Muscle of leg (tissue), 11 donors: Measurements from ENCODE around the gene PCCA. TPM values are rescaled to one million over a fixed set of nuclear protein-coding genes. Genes with fewer than 3 reads are reported as not detected.
A peak's percentile ranks its signal among the peaks of the same experiment; 100 is the strongest.
"Not testable (repeated sequence)": the region's sequence is repeated elsewhere in the genome, so short reads cannot be mapped to it uniquely, and the experiment has no call there.

Experiments
- DNase-seq: peaks from one replicate; pipeline ENCODE4 v3.0.0; 2013
- H3K27ac ChIP-seq: one replicate; pipeline ENCODE4 v1.5.1; 2013; ENCODE audit warnings: mild to moderate bottlenecking, low read length, control low read depth
- H3K27me3 ChIP-seq: one replicate; pipeline ENCODE4 v1.6.1; 2013; ENCODE audit warnings: low read length; ENCODE audit not compliant: control insufficient read depth, insufficient read depth
- H3K36me3 ChIP-seq: one replicate; pipeline ENCODE4 v1.6.1; 2013; ENCODE audit warnings: low read length; ENCODE audit not compliant: control insufficient read depth, insufficient read depth
- H3K4me1 ChIP-seq: one replicate; pipeline ENCODE4 v1.6.1; 2013; ENCODE audit warnings: low read length; ENCODE audit not compliant: control insufficient read depth, insufficient read depth
- H3K4me3 ChIP-seq: one replicate; pipeline ENCODE4 v1.5.1; 2013; ENCODE audit warnings: low read length, control low read depth
- H3K9me3 ChIP-seq: replicated peaks from 2 replicates; pipeline ENCODE4 v1.6.1; 2013; ENCODE audit warnings: low read depth, low read length; ENCODE audit not compliant: control insufficient read depth
- WGBS: methylation state at CpG from one replicate; pipeline ENCODE4 v1.1.5; 2013; ENCODE audit warnings: missing lambda C conversion rate; ENCODE audit not compliant: insufficient coverage; 5-methylcytosine and 5-hydroxymethylcytosine counted together
- polyA plus RNA-seq, 8 donors: library from polyadenylated mRNA; unstranded; fragments of 120-200 nt; gene quantifications; one replicate each; pipeline versions ENCODE4 v1.2.1 to v1.2.3, GENCODE V29; 2013; ENCODE audit warnings: inconsistent platforms in 1 of 8, low replicate concordance in 1 of 8; ENCODE audit not compliant: insufficient read length in 8 of 8, insufficient read depth in 1 of 8
- total RNA-seq: library from RNA; stranded (reverse); fragments of 120-200 nt; gene quantifications from one replicate; pipeline ENCODE4 v1.2.4, GENCODE V29; 2013

PCCA gene
- total and polyA plus RNA-seq, 9 donors: 23.9 to 35.5 (median 29.5) TPM

DNA sequence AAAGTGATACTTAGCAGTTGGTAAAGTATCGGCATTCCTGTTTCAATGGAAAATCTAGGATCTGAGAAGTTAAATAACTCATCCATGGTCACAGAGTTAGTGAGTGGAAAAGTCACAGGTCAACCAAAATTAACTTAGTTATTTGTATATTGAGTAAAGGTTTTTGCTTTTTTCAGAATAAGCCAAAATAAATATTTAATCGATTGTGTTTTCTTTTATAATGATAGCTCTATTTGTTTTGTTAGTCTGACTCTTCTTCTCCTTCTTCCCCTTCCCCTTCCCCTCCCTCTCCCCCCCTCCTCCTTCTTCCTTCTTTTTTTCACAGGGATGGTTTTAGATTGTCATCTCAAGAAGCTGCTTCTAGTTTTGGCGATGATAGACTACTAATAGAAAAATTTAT, 173.5 kb downstream of the PCCA start:
- H3K4me3 ChIP-seq: no peak overlapping the region
- H3K27me3 ChIP-seq: no peaks in the 10 kb centered on the region
- no peaks in the 10 kb centered on the region for H3K9me3 ChIP-seq
- no peak for DNase-seq
- WGBS: no CpG with 5 or more reads among the region's 3 CpGs
- no peaks in the 10 kb centered on the region for H3K4me1 ChIP-seq
- H3K27ac ChIP-seq: no peak overlapping the region
- H3K36me3 ChIP-seq: no peaks in the 10 kb centered on the region

DNA sequence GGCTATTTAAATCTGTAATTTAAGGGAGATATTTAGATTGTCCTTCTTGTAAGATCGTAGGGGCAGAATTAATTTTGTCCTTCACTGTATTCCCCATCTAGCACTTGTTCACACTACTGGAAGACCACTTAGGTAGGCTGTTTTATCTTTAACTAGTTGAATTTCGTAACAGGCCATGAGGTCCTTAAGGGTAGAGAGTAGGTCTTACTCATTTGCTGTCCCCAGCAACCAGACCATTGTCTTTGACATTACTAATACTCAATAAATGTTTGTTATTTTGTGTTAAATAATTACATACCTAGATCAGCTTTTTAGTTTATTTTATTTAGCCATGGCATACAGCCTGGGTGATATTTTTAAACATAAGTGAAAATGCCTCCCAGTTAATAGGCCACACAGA, 177.1 kb downstream of the PCCA start:
- H3K36me3 ChIP-seq: peaks cover 5% of the 10 kb centered on the region
- no peak overlapping the region for H3K27ac ChIP-seq
- DNase-seq: no peak
- H3K27me3 ChIP-seq: no peaks in the 10 kb centered on the region
- H3K4me1 ChIP-seq: no peaks in the 10 kb centered on the region
- H3K9me3 ChIP-seq: no peaks in the 10 kb centered on the region
- WGBS: no CpG with 5 or more reads among the region's 2 CpGs
- H3K4me3 ChIP-seq: no peak overlapping the region

DNA sequence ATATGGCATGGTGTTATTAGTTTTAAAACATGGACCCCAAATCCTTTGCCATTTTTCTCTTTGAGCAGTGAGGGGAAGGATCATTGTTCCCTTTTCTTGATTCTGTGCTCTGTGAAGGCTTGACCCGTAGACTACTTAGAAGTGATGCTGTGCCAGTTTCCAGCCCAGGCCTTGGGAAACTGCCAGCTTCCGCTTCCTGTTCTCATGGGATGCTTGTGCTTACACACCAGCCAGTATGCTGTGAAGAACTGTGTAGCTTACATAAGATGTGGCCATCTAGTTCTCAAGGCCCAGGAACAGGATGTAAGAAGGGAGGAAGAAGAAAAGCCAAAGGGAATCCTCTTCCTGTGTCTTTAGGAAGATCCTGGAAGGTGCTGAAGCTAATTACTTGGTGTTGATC, 180.9 kb downstream of the PCCA start:
- Histone ChIP-seq H3K9me3 (no peaks in the 10 kb centered on the region), H3K27me3 (no peaks in the 10 kb centered on the region), H3K36me3 (peaks cover 11% of the 10 kb centered on the region), H3K4me1 (no peaks in the 10 kb centered on the region), H3K27ac (no peak overlapping the region), H3K4me3 (no peak overlapping the region)
- WGBS: 16% methylated on average over 2 of the region's 2 CpGs
- peak; percentile 64 for DNase-seq

DNA sequence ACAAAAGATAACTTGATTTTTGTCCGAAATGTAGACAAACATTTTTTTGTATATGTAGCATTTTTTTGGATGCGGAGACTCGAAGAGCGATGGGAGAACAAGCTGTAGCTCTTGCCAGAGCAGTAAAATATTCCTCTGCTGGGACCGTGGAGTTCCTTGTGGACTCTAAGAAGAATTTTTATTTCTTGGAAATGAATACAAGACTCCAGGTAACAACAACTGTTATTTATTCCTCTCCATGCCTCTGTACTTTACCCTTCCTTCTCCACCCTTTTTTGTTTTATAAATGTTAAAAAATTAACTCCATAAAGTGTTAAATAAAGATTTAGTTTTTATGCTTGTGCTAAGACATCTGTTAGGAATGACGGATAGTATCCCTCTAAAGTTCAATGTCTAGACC, 184.2 kb downstream of the PCCA start:
- DNase-seq: peak; percentile 20
- Histone ChIP-seq H3K4me1 (no peaks in the 10 kb centered on the region), H3K4me3 (no peak overlapping the region), H3K9me3 (no peaks in the 10 kb centered on the region), H3K27ac (no peak overlapping the region), H3K36me3 (peaks cover 11% of the 10 kb centered on the region), H3K27me3 (no peaks in the 10 kb centered on the region)
- WGBS: 50% methylated on average over 2 of the region's 6 CpGs

DNA sequence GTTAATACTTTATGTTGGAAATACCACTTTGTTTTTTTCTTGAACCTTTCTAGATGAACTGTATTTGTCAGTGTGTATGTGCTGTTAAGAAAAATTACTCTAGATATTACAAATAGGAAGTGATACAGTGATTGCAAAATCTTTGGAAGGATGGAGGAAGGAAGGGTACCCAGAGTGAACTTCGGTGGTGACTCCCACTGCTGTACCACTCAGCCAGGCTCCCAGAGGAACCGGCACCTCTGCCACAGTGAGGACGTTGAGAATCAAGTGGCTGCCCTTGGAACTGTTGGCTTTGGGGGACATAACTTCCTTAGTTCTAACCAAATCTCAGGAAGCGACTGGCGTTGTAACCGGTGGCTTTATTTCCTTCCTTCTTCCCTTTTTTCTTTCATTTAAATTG, 184.7 kb downstream of the PCCA start:
- no peak for DNase-seq
- Histone ChIP-seq H3K27ac (no peak overlapping the region), H3K4me3 (no peak overlapping the region), H3K36me3 (peaks cover 11% of the 10 kb centered on the region), H3K27me3 (no peaks in the 10 kb centered on the region), H3K4me1 (no peaks in the 10 kb centered on the region), H3K9me3 (no peaks in the 10 kb centered on the region)
- WGBS: 100% methylated on average over 1 of the region's 6 CpGs

DNA sequence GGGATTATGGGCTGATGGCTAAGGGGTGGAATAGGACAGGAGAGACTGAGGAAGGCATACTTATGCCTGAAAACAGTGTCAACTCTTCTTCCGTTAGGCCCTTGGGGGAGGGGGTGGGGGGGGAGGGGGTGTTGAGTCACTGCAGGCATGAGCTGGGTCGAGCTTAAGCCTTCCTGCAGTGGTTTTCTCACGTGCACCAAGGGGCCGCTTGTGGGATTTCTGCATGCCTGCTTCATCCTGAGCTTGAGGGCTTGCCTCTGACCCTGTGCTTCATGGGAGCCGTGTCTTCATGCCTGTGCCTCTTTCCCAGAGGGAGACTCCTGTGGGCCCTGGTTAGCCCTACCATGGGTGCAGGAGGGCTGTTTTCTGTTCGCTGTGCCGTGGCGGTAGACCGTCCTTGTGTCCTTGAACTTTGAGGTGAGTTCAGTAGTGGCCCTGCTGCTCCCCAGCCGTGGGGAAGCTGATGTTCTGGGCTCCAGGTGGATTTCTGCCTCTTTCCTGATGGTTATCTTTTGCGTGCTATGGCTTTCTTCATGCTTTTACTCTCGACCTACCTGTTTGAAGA, 186.1 kb downstream of the PCCA start:
- Histone ChIP-seq H3K4me1 (no peaks in the 10 kb centered on the region), H3K4me3 (no peak overlapping the region), H3K36me3 (peaks cover 6% of the 10 kb centered on the region), H3K27me3 (no peaks in the 10 kb centered on the region), H3K9me3 (no peaks in the 10 kb centered on the region), H3K27ac (no peak overlapping the region)
- DNase-seq: no peak
- WGBS: 87% methylated on average over 11 of the region's 12 CpGs

DNA sequence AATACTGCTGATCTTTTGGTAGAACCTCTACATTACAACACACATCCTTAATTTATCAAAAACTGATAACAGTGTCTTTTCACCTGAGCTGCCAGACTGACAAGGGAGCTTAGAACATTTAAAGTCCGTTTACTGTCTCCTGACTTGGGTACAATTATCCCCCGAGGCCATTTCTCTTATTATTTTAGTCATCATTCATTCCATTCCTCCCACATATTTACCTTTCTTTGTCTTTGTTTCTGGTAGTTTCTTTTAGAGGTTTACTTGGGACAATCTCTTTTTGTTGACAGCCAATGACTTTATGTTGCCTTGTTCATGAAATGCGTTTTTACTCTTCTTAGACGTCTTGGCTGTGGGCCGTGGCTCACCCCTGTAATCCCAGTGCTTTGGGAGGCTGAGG, 186.9 kb downstream of the PCCA start:
- H3K9me3 ChIP-seq: no peaks in the 10 kb centered on the region

DNA sequence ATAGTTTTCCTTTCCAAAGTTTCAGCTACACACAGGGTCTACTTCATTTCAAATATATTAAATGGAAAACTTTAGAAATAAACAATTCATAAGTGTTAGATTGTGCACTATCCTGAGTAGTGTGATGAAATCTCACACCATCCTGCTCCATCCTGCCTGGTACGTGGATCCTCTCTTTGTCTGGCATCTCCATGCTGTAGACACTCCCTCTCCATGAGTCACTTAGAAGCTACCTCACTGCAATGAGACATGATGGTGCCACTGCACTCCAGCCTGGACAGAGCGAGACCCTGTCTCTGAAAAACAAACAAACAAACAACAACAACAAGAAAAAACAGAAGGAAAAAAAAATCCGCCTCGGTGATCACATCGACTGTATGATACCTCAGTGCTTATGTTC, 191.8 kb downstream of the PCCA start:
- WGBS: 20% methylated on average over 1 of the region's 5 CpGs
- H3K4me3 ChIP-seq: no peak overlapping the region

More for the DNA sequence above, 186.9 kb downstream of the PCCA start:
- H3K4me1 ChIP-seq: no peaks in the 10 kb centered on the region
- no CpG with 5 or more reads among the region's 5 CpGs for WGBS
- peaks cover 6% of the 10 kb centered on the region for H3K36me3 ChIP-seq
- DNase-seq: no peak
- no peak overlapping the region for H3K4me3 ChIP-seq
- H3K27ac ChIP-seq: no peak overlapping the region
- no peaks in the 10 kb centered on the region for H3K27me3 ChIP-seq

DNA sequence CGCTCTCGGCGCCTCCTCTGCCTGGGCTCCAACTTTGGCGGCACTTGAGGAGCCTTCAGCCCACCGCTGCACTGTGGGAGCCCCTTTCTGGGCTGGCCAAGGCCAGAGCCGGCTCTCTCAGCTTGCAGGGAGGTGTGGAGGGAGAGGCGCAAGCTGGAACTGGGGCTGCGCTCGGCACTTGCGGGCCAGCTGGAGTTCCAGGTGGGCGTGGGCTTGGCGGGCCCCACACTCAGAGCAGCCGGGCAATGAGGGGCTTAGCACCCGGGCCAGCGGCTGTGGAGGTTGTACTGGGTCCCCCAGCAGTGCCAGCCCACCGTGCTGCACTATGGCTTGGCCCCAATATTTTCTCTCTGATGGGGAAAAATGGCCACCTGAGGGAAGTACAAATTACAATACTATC, 193.4 kb downstream of the PCCA start:
- over 99% methylated on average over 12 of the region's 16 CpGs for WGBS
- DNase-seq, H3K4me3 ChIP-seq: not testable (repeated sequence)

More for the DNA sequence above, 191.8 kb downstream of the PCCA start:
- H3K9me3 ChIP-seq: no peaks in the 10 kb centered on the region
- H3K36me3 ChIP-seq: no peaks in the 10 kb centered on the region
- DNase-seq: no peak
- no peaks in the 10 kb centered on the region for H3K4me1 ChIP-seq
- no peaks in the 10 kb centered on the region for H3K27me3 ChIP-seq
- no peak overlapping the region for H3K27ac ChIP-seq

DNA sequence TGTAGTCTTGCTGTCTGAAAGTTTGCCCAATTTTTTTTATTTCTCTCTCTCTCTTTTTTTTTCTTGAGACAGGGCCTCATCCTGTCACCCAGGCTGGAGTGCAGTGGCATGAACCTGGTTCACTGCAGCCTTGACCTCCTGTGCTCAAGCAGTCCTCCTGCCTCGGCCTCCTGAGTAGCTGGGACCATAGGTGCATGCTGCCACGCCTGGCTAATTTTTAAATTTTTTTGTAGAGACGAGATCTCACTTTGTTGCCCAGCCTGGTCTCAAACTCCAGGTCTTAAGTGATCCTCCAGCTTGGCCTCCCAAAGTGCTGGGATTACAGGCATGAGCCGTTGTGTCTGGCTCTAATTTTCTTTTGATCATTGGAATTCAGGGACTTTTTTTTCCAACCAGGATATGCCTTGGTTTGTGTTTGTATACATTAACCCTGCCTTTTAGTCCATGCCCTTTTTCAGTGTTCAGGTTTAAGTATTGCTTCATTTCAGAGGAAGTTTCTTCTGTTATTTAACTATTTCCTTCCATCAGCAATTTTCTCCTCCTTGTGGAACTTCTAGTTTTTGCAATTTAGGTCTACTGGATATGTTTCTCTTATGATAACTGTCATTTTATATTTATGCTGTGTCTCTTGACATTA, 201.4 kb downstream of the PCCA start:
- Histone ChIP-seq H3K36me3 (peaks cover 4% of the 10 kb centered on the region), H3K9me3 (no peaks in the 10 kb centered on the region), H3K4me1 (no peaks in the 10 kb centered on the region), H3K27me3 (no peaks in the 10 kb centered on the region), H3K4me3 (no peak overlapping the region), H3K27ac (no peak overlapping the region)
- WGBS: 71% methylated on average over 4 of the region's 4 CpGs
- DNase-seq: no peak

More for the DNA sequence above, 193.4 kb downstream of the PCCA start:
- not testable (repeated sequence) for H3K36me3 ChIP-seq, H3K4me1 ChIP-seq, H3K27ac ChIP-seq, H3K27me3 ChIP-seq, H3K9me3 ChIP-seq

DNA sequence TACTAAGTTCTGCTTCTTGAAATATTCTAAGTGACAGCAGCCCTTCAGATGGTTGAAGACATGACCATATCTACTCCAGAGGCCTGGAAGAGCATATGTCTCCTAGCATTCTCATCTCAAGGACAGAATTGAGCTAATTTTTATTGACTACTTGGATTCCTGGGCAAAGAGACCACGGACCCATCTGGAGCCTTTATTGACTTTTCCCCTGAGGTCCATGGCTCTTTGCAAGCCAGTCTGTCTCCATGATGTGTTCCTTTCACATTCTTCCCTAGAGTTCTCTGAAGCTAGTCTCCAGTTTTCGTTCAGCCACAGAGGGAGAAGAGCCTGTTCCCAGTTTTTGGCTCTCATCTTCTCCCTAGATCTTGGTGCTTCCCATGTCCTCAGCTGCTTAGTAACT, 202.7 kb downstream of the PCCA start:
- H3K27me3 ChIP-seq: no peaks in the 10 kb centered on the region

More for the DNA sequence above, 202.7 kb downstream of the PCCA start:
- Histone ChIP-seq H3K4me1 (no peaks in the 10 kb centered on the region), H3K36me3 (peaks cover 4% of the 10 kb centered on the region), H3K27ac (no peak overlapping the region), H3K9me3 (no peaks in the 10 kb centered on the region), H3K4me3 (no peak overlapping the region)
- WGBS: 60% methylated on average over 1 of the region's 2 CpGs
- no peak for DNase-seq
